ENCODE measurements around the gene CCHCR1. TPM values are rescaled to one million over a fixed set of nuclear protein-coding genes. Genes with fewer than 3 reads are reported as not detected.
"Not testable (repeated sequence)": the region's sequence is repeated elsewhere in the genome, so short reads cannot be mapped to it uniquely, and the experiment has no call there.

CCHCR1 gene
- total RNA-seq, 4 donors from 2014 or later, result 11.9 to 21.1 (median 16.2) TPM

DNA sequence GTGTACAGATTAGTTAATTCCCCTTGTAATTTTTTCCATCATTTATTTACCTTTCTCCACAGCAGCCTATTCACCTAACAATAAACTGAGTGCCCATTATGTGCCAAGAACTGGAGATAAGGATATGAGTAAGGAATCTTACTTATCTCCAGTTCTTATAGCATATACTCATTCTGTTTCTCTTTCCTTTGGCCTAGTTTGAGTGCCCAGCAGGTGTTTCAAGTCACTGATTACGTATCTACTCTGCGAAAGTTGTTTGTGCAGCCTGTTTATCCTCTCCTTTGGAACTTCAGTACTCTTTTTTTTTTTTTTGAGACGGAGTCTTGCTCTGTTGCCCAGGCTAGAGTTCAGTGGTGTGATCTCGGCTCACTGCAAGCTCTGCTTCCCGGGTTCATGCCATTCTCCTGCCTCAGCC lies 30.2 kb upstream of the CCHCR1 start:
- no peak for TF ChIP-seq POLR2A (IDR thresholded peaks at IDR 0.05)
- TF ChIP-seq, protein P1, sequence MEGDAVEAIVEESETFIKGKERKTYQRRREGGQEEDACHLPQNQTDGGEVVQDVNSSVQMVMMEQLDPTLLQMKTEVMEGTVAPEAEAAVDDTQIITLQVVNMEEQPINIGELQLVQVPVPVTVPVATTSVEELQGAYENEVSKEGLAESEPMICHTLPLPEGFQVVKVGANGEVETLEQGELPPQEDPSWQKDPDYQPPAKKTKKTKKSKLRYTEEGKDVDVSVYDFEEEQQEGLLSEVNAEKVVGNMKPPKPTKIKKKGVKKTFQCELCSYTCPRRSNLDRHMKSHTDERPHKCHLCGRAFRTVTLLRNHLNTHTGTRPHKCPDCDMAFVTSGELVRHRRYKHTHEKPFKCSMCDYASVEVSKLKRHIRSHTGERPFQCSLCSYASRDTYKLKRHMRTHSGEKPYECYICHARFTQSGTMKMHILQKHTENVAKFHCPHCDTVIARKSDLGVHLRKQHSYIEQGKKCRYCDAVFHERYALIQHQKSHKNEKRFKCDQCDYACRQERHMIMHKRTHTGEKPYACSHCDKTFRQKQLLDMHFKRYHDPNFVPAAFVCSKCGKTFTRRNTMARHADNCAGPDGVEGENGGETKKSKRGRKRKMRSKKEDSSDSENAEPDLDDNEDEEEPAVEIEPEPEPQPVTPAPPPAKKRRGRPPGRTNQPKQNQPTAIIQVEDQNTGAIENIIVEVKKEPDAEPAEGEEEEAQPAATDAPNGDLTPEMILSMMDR (IDR thresholded peaks at IDR 0.05), result no peak
- Histone ChIP-seq H3K36me3 (no peaks in the 10 kb centered on the region), H3K27me3 (no peaks in the 10 kb centered on the region), H3K4me3 (no peak overlapping the region), H3K9me3 (no peaks in the 10 kb centered on the region), H3K27ac (no peak overlapping the region), H3K4me1 (peaks cover 0 to 41% (median 0%) of the 10 kb centered on the region in 3 donors)
- WGBS, 2 donors, result 82 to 94% methylated on average over 5 of the region's 5 CpGs
- intact Hi-C loops (cut with DNase I), result no loop called here
- no peak for DNase-seq

DNA sequence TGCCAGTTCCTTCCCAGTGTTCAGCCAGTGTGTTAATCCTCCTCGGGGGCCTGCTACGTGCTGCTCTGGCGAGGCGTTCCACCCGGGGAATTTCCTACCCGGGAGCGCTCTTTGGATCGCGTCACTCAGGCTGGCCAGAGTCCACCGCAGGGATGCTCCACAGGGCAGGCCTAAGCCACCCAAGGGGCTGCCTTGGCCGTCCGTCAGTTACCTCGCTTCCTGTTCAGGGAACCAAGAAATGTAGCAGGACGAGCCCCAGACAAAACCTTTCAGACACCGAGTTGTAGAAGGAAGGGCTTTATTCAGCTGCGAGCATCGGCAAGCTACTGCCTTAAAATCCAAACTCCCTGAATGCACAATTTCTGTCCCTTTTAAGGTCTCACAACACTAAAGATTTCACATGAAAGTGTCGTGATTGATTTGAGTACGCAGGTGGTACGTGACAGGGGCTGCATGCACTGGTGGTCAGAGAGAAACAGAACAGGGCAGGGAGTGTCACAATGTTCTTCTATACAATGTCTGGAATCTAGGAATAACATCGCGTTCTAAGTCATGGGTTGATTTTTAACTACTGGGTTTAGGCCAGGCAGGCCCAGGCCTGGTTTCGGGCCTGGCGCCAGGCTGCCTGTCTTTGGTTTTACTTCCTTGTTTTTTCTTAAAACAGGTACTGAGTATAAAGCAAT lies 28.6 kb upstream of the CCHCR1 start:
- H3K4me3 ChIP-seq, result peak overlapping the region; percentile 16 to 56 (median 38)
- no peak for DNase-seq
- no peaks in the 10 kb centered on the region for H3K27me3 ChIP-seq
- peaks cover 0 to 41% (median 0%) of the 10 kb centered on the region in 3 donors for H3K4me1 ChIP-seq
- TF ChIP-seq, protein P1 (IDR thresholded peaks at IDR 0.05), result no peak
- TF ChIP-seq POLR2A (IDR thresholded peaks at IDR 0.05), result peak in 1 of 4 donors; percentile 3
- intact Hi-C loops (cut with DNase I), result no loop called here
- H3K36me3 ChIP-seq, result no peaks in the 10 kb centered on the region
- WGBS, 2 donors, result 27 to 53% methylated on average over 13 of the region's 24 CpGs
- H3K9me3 ChIP-seq, result no peaks in the 10 kb centered on the region
- peak overlapping the region; percentile 83 to 95 (median 90) for H3K27ac ChIP-seq

DNA sequence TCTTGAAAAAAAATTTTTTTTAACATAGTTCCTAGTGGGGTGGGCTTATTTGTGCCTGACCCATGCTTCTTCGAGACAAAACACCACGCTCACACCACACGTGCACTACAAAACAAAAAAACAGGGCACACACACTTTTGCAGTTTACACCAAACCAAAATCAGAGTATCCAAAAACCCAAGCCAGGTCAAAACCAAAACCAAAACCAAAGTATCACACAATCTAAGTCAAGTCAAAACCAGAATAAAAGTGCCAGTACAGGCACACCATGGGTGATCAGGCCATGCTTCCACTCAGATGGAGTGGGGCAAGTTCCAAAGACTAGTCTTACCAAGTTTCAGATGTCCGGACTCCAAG lies 28.1 kb upstream of the CCHCR1 start:
- H3K27me3 ChIP-seq; intact Hi-C loops (cut with DNase I); DNase-seq; H3K36me3 ChIP-seq; H3K9me3 ChIP-seq: not testable (repeated sequence)
- WGBS, 2 donors, result 36 to 53% methylated on average over 3 to 4 of the region's 4 CpGs
- Histone ChIP-seq H3K27ac (peak overlapping the region; percentile 83 to 95 (median 90)), H3K4me3 (peak overlapping the region; percentile 16 to 56 (median 38)), H3K4me1 (peaks cover 0 to 41% (median 0%) of the 10 kb centered on the region in 3 donors)
- peak in 1 of 4 donors; percentile 12 for TF ChIP-seq POLR2A (IDR thresholded peaks at IDR 0.05)

DNA sequence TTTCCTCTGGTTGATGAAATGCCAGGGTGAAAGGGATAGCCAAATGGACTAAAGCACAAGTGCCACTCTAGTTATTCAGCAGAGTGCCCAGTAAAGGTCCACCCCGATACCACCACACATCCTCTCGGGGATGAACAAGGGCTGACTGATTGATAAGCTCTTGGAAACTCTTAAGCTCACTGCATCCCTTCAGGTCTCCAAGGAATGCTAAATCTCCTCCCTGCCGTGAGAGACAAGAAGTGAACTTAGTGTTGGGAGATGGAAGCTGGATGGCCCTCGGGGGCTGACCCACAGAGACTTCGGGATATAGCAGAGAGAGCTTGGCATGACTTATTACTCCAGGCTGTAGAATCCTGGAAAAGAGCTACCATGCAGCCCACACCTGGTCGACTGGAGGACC lies 26.3 kb upstream of the CCHCR1 start:
- H3K27ac ChIP-seq; H3K36me3 ChIP-seq; intact Hi-C loops (cut with DNase I); H3K9me3 ChIP-seq; DNase-seq; H3K4me3 ChIP-seq; H3K27me3 ChIP-seq: not testable (repeated sequence)
- WGBS, 2 donors, result 46 to 61% methylated on average over 5 to 6 of the region's 6 CpGs
- H3K4me1 ChIP-seq, result peaks cover 0 to 40% (median 0%) of the 10 kb centered on the region in 3 donors

DNA sequence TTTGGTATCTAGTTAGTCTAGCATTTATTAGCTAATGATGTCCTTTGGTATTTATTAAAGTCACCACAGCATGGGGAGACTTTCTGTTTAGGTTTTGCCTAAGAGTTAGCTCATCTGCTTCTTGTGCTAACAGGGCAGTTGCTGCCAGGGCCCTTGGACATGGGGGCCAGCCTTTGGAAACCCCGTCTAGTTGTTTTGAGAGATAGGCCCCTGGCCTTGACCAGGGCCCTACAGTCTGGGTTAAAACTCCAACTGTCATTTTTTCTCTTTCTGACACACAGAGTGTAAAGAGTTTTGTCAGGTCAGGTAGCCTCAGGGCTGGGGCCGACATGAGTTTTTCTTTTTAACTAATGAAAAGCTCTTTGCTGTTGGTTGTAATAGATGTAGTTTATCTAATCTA lies 25.7 kb upstream of the CCHCR1 start:
- H3K27ac ChIP-seq; H3K36me3 ChIP-seq; H3K4me3 ChIP-seq; H3K27me3 ChIP-seq; DNase-seq; intact Hi-C loops (cut with DNase I); H3K9me3 ChIP-seq: not testable (repeated sequence)
- peaks cover 0 to 44% (median 0%) of the 10 kb centered on the region in 3 donors for H3K4me1 ChIP-seq
- 77 to 93% methylated on average over 2 of the region's 2 CpGs for WGBS, 2 donors

DNA sequence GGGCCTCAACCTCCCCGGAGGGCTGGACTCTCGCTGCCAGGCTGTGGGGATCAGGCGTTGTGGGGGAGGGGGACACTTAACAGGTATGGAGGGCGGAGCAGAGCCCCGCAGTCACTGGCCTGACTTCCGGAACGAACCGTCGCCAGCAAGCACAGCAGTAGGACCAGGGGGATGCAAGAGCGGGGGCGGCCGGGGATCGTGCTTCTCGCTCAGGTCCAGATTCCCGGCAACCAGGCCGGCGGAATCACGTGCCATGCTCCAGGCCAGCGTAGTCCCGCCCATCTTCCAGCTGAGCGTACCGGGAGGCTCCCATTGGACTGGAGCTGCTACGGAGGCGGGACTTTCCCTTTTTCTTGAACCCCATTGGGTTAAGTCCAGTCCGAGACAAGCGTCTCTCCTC lies 22.9 kb upstream of the CCHCR1 start:
- peak overlapping the region; percentile 12 to 34 (median 24) for H3K4me3 ChIP-seq
- H3K9me3 ChIP-seq, result no peaks in the 10 kb centered on the region
- TF ChIP-seq, protein P1 (IDR thresholded peaks at IDR 0.05), result no peak
- TF ChIP-seq POLR2A (IDR thresholded peaks at IDR 0.05), result no peak
- peaks cover 0 to 5% (median 0%) of the 10 kb centered on the region in 3 donors for H3K36me3 ChIP-seq
- H3K27ac ChIP-seq, result no peak overlapping the region
- 72 to 100% methylated on average over 6 to 10 of the region's 26 CpGs for WGBS, 2 donors
- DNase-seq, result no peak
- H3K4me1 ChIP-seq, result peaks cover 0 to 45% (median 0%) of the 10 kb centered on the region in 3 donors
- H3K27me3 ChIP-seq, result no peaks in the 10 kb centered on the region
- intact Hi-C loops (cut with DNase I), result no loop called here

Data from esophagus squamous epithelium (tissue), 5 donors.